Measurements from ENCODE around the gene NT5DC4. TPM values are rescaled to one million over a fixed set of nuclear protein-coding genes. Genes with fewer than 3 reads are reported as not detected.

Gene NT5DC4
- total RNA-seq, 3 donors from 2014 or later = not detected

DNA sequence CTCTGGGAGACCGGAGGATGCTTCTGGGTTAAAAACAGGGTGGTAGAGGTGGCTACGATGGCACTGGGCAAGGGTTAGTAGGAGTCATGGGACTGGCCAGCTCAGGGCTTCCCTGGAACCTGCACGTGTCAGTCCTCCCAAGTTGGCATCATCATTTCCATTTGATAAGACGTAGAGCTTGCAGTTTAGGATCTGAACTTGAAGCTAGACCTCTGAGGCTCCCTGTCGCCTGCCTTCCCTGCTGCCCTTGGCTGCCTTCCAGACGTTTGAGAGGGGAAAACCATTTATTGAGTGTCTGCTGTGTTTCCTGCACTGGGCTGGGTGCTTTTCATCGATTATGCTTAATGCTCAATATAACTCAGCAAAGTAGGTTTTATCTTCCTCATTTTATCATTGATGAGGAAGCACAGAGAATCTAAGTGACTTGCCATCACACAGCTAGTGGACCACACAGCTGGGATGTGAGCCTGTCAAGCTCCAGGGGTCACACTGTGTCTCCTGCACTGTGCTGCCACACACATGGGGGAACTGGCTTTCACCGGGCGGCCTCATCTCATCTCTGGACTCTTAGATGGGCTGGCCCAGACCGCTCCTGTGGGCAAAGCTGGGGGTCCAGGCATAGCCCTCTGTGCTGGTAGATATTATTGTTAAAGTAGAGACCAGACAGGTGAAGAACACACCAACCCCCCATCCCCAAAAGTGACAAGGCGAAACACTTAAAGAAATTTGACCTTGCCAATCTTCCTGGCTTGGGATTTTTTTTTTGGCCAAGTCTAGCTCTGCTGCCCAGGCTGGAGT, 7.8 kb downstream of the NT5DC4 start:
- DNase-seq = no peak
- peaks cover 2% of the 10 kb centered on the region for H3K4me1 ChIP-seq (ENCODE audit: low read depth)
- intact Hi-C loops (cut with DNase I, micrococcal nuclease) = loop anchor here (5.0 to 10.0 kb wide), 2 partner anchors 104 to 131 kb away; no protein-coding TSS in a partner anchor
- H3K4me3 ChIP-seq = no peak overlapping the region
- no peak for TF ChIP-seq CTCF (IDR thresholded peaks at IDR 0.05)
- H3K9me3 ChIP-seq = no peaks in the 10 kb centered on the region
- ATAC-seq = no peak
- no peaks in the 10 kb centered on the region for H3K36me3 ChIP-seq (ENCODE audit: low read depth)

DNA sequence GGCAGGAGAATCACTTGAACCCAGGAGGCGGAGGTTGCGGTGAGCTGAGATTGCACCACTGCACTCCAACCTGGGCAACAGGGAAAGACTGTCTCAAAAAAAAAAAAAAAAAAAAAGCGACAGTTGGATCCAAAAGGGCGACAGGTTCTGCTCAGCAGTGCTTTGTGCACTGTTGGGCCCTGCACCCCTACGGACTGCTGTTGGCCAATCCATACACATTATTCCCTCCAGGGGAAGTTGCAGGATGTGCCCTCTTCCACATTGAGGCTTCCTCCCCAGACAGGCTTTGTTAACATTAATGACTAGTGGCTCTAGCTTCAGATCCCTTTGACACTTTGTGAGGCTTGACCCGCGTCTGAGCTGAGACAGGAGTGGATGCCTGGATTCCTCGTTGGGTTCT, 9.4 kb downstream of the NT5DC4 start:
- Histone ChIP-seq H3K36me3 (ENCODE audit: low read depth) (no peaks in the 10 kb centered on the region), H3K4me1 (ENCODE audit: low read depth) (peaks cover 5% of the 10 kb centered on the region), H3K4me3 (no peak overlapping the region), H3K9me3 (no peaks in the 10 kb centered on the region)
- DNase-seq (no peak), ATAC-seq (no peak)
- intact Hi-C loops (cut with DNase I, micrococcal nuclease) = no loop called here
- no peak for TF ChIP-seq CTCF (IDR thresholded peaks at IDR 0.05)

GRCh38 chr2:112730791-112731190, 10.0 kb downstream of the NT5DC4 start:
- ATAC-seq (no peak), DNase-seq (no peak)
- H3K4me1 ChIP-seq (ENCODE audit: low read depth) = peaks cover 5% of the 10 kb centered on the region
- no peak overlapping the region for H3K4me3 ChIP-seq
- no peaks in the 10 kb centered on the region for H3K36me3 ChIP-seq (ENCODE audit: low read depth)
- intact Hi-C loops (cut with DNase I, micrococcal nuclease) = no loop called here
- H3K9me3 ChIP-seq = no peaks in the 10 kb centered on the region
- TF ChIP-seq CTCF (IDR thresholded peaks at IDR 0.05) = no peak

- Histone ChIP-seq H3K4me3 (no peak overlapping the region), H3K36me3 (ENCODE audit: low read depth) (no peaks in the 10 kb centered on the region), H3K4me1 (ENCODE audit: low read depth) (peaks cover 5% of the 10 kb centered on the region), H3K9me3 (no peaks in the 10 kb centered on the region)
- intact Hi-C loops (cut with DNase I, micrococcal nuclease) = no loop called here
- ATAC-seq (no peak), DNase-seq (no peak)
- TF ChIP-seq CTCF (IDR thresholded peaks at IDR 0.05) = no peak
Measured at GRCh38 chr2:112731479-112731878, 10.7 kb downstream of the NT5DC4 start.

GRCh38 chr2:112733456-112733855, 12.6 kb downstream of the NT5DC4 start:
- H3K36me3 ChIP-seq (ENCODE audit: low read depth) = no peaks in the 10 kb centered on the region
- H3K4me1 ChIP-seq (ENCODE audit: low read depth) = peaks cover 5% of the 10 kb centered on the region
- H3K9me3 ChIP-seq = no peaks in the 10 kb centered on the region
- TF ChIP-seq CTCF (IDR thresholded peaks at IDR 0.05) = no peak
- no peak for DNase-seq
- ATAC-seq = no peak
- no peak overlapping the region for H3K4me3 ChIP-seq
- intact Hi-C loops (cut with DNase I, micrococcal nuclease) = no loop called here
